NK-92 (cell line): ENCODE measurements around the gene TTLL7.

Experiments
- DNase-seq: peaks from one replicate; lab custom pipeline; 2025; ENCODE audit not compliant: unreplicated experiment; lab: John Stamatoyannopoulos, UW

Gene TTLL7

GRCh38 chr1:83828456-83828855, 170.5 kb downstream of the TTLL7 start:
- DNase-seq: no peak

- DNase-seq: no peak
Measured at GRCh38 chr1:83827741-83828140, 171.2 kb downstream of the TTLL7 start.

GRCh38 chr1:83822208-83822607, 176.7 kb downstream of the TTLL7 start:
- no peak for DNase-seq

- DNase-seq: no peak
Measured at GRCh38 chr1:83819436-83819835, 179.5 kb downstream of the TTLL7 start.

GRCh38 chr1:83818916-83819315, 180.0 kb downstream of the TTLL7 start:
- DNase-seq: no peak

GRCh38 chr1:83816836-83817235, 182.1 kb downstream of the TTLL7 start:
- no peak for DNase-seq

GRCh38 chr1:83815330-83815729, 183.6 kb downstream of the TTLL7 start:
- DNase-seq: no peak
